OCI-LY3 (cell line): Measurements from ENCODE around the gene SRR.

Experiments used
- CTCF ChIP-seq: fragments of 200-600, 300-600 bp; sonication (generic); IDR thresholded peaks from 2 replicates; pipeline ENCODE4 v1.5.1; 2014; ENCODE audit warnings: antibody characterized with exemption, low read length, low read depth
- EZH2phosphoT487 ChIP-seq: fragments of 200-600 bp; shearing (Covaris generic); IDR thresholded peaks from 2 replicates; pipeline ENCODE4 v1.6.1; 2018; ENCODE audit warnings: antibody characterized with exemption, mixed run types, low read depth

DNA sequence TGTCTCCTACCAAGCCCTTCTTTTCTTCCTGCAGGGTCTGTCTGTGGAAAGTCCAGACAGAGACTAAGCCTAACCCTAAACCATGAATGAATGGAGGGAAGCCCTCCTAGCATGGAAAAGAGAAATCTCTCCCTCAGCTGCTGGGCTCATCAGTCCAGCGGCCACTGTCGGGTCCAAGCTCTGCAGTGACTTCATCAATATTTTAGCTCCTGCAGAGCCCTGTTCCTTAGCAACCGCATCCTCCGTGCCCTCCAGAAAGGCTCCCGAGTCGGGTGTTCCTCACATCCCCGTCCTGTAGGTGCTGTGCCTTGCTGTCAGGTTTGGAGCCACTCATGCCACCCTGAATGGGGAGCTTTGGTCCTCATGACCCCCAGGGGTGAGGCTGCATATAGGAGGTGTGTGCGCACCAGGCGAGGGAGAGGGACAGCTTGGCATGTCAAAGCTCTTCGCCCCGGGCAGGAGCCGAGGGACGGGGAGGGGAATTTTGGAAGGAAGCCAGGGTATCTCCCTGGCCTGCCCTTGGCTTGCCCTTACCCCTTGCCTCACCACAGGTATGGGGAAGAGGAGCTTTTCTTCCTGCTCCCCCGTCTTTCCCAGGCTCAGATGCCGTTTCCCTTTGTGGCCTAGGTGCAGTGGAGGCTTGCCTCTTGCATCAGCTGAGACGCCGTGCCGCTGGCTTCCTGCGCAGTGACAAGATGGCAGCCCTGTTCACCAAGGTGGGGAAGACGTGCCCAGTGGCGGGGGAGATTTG lies 57.4 kb downstream of the SRR start:
- TF ChIP-seq CTCF: no peak
- TF ChIP-seq EZH2phosphoT487: no peak
